HEK293T (cell line): Measurements from ENCODE around the gene TNIP2.
"Not testable (repeated sequence)": the region's sequence is repeated elsewhere in the genome, so short reads cannot be mapped to it uniquely, and the experiment has no call there.

Experiments
- CTCF ChIA-PET: fragments of 350-600 bp; formaldehyde crosslinking; extraction: SDS; loops from one replicate; lab custom pipeline; 2021; ENCODE audit warnings: antibody characterized with exemption, inconsistent platforms; lab: Yijun Ruan, JAX
- POLR2A ChIA-PET: fragments of 350-600 bp; formaldehyde crosslinking; extraction: SDS; loops from one replicate; lab custom pipeline; 2020; ENCODE audit warnings: antibody characterized with exemption, inconsistent platforms; lab: Yijun Ruan, JAX
- DNase-seq: peaks from one replicate; pipeline ENCODE4 v3.0.0; 2012; ENCODE audit warnings: mixed read lengths; ENCODE audit errors: extremely low spot score
- ARNT ChIP-seq: fragments of 450-650 bp; IDR thresholded peaks from 2 replicates; pipeline ENCODE4 v1.6.1; 2017; ENCODE audit warnings: mild to moderate bottlenecking
- BHLHE40 ChIP-seq: fragments of 450-650 bp; IDR thresholded peaks from 2 replicates; pipeline ENCODE4 v1.6.1; 2016; ENCODE audit warnings: mild to moderate bottlenecking, moderate library complexity, borderline replicate concordance
- CTBP1 ChIP-seq: fragments of 450-650 bp; IDR thresholded peaks from 2 replicates; pipeline ENCODE4 v1.6.1; 2016; ENCODE audit warnings: borderline replicate concordance
- ELF4 ChIP-seq: fragments of 450-650 bp; IDR thresholded peaks from 2 replicates; pipeline ENCODE4 v1.6.1; 2017; ENCODE audit warnings: antibody characterized with exemption
- FOXA1 ChIP-seq: fragments of 450-650 bp; IDR thresholded peaks from 2 replicates; pipeline ENCODE4 v1.6.1; 2016; ENCODE audit warnings: mild to moderate bottlenecking
- FOXK2 ChIP-seq: fragments of 450-650 bp; IDR thresholded peaks from 2 replicates; pipeline ENCODE4 v1.6.1; 2016; ENCODE audit warnings: mild to moderate bottlenecking
- FOXM1 ChIP-seq: fragments of 450-650 bp; IDR thresholded peaks from 2 replicates; pipeline ENCODE4 v1.6.1; 2017; ENCODE audit warnings: mild to moderate bottlenecking, borderline replicate concordance
- HDGF ChIP-seq: fragments of 450-650 bp; IDR thresholded peaks from 2 replicates; pipeline ENCODE4 v1.6.1; 2017; ENCODE audit warnings: antibody characterized with exemption, borderline replicate concordance
- L3MBTL2 ChIP-seq: fragments of 450-650 bp; conservative IDR thresholded peaks from 2 replicates; pipeline ENCODE4 v1.6.1; 2016; ENCODE audit warnings: mild to moderate bottlenecking
- LEF1 ChIP-seq: fragments of 450-650 bp; IDR thresholded peaks from 2 replicates; pipeline ENCODE4 v1.6.1; 2017; ENCODE audit warnings: mild to moderate bottlenecking, borderline replicate concordance
- NFRKB ChIP-seq: fragments of 450-650 bp; IDR thresholded peaks from 2 replicates; pipeline ENCODE4 v1.6.1; 2016; ENCODE audit warnings: mild to moderate bottlenecking, moderate library complexity
- PKNOX1 ChIP-seq: fragments of 450-650 bp; IDR thresholded peaks from 2 replicates; pipeline ENCODE4 v1.6.1; 2016
- SP1 ChIP-seq: fragments of 450-650 bp; IDR thresholded peaks from 2 replicates; pipeline ENCODE4 v1.6.1; 2017
- SUZ12 ChIP-seq: fragments of 450-650 bp; IDR thresholded peaks from 2 replicates; pipeline ENCODE4 v1.6.1; 2016; ENCODE audit warnings: mild to moderate bottlenecking
- TARDBP ChIP-seq: fragments of 450-650 bp; IDR thresholded peaks from 2 replicates; pipeline ENCODE4 v1.6.1; 2016
- ZNF384 ChIP-seq: fragments of 450-650 bp; IDR thresholded peaks from 2 replicates; pipeline ENCODE4 v1.6.1; 2016

Gene TNIP2

GRCh38 chr4:2765832-2766526, 9.8 kb upstream of the TNIP2 start:
- POLR2A ChIA-PET, result no interaction called here
- CTCF ChIA-PET, result interaction anchor here (0.7 kb wide), 1 partner anchor 272 kb away, joined by 4 read pairs; no protein-coding TSS in a partner anchor
- no peak for DNase-seq
- TF ChIP-seq ZNF384, result no peak
- no peak for TF ChIP-seq LEF1
- TF ChIP-seq FOXM1, result no peak

GRCh38 chr4:2763511-2763967, 7.4 kb upstream of the TNIP2 start:
- TF ChIP-seq NFRKB (no peak), CTBP1 (no peak), LEF1 (no peak), ARNT (no peak), HDGF (no peak), ZNF384 (no peak), FOXK2 (no peak), SUZ12 (no peak), BHLHE40 (no peak)
- CTCF ChIA-PET, result interaction anchor here (0.6 to 1.4 kb wide), 6 partner anchors 17 to 280 kb away, joined by 3 to 11 read pairs (median 3); no protein-coding TSS in a partner anchor
- DNase-seq, result no peak
- POLR2A ChIA-PET, result interaction anchor here (0.9 to 1.7 kb wide), 3 partner anchors 48 to 172 kb away, joined by 3 to 4 read pairs (median 3); no protein-coding TSS in a partner anchor

- ChIA-PET POLR2A (interaction anchor here (0.9 to 1.7 kb wide), 3 partner anchors 50 to 172 kb away, joined by 3 to 4 read pairs (median 4); no protein-coding TSS in a partner anchor), CTCF (interaction anchor here (0.6 to 1.2 kb wide), 5 partner anchors 106 to 395 kb away, joined by 3 to 11 read pairs (median 4); no protein-coding TSS in a partner anchor)
- DNase-seq, result not testable (repeated sequence)
Observed at GRCh38 chr4:2762486-2763370, 6.6 kb upstream of the TNIP2 start.

- DNase-seq, result no peak
- CTCF ChIA-PET, result interaction anchor here (0.6 kb wide), 2 partner anchors 105 to 395 kb away, joined by 3 to 4 read pairs; no protein-coding TSS in a partner anchor
- POLR2A ChIA-PET, result interaction anchor here (1.1 kb wide), 1 partner anchor 50 kb away, joined by 4 read pairs; no protein-coding TSS in a partner anchor
- TF ChIP-seq NFRKB, result no peak
- no peak for TF ChIP-seq ELF4
- no peak for TF ChIP-seq ZNF384
- TF ChIP-seq LEF1, result no peak
- no peak for TF ChIP-seq ARNT
- no peak for TF ChIP-seq HDGF
- no peak for TF ChIP-seq FOXK2
- TF ChIP-seq TARDBP, result no peak
- TF ChIP-seq BHLHE40, result no peak
- TF ChIP-seq FOXM1, result no peak
- no peak for TF ChIP-seq SP1
- no peak for TF ChIP-seq FOXA1
- no peak for TF ChIP-seq CTBP1
Observed at GRCh38 chr4:2762048-2762447, 5.9 kb upstream of the TNIP2 start.

GRCh38 chr4:2761035-2761923, 5.1 kb upstream of the TNIP2 start:
- POLR2A ChIA-PET, result interaction anchor here (1.1 kb wide), 2 partner anchors 51 to 57 kb away, joined by 3 to 4 read pairs; no protein-coding TSS in a partner anchor
- no peak for TF ChIP-seq PKNOX1
- TF ChIP-seq TARDBP, result no peak
- no peak for TF ChIP-seq LEF1
- no peak for TF ChIP-seq HDGF
- DNase-seq, result no peak
- CTCF ChIA-PET, result no interaction called here

GRCh38 chr4:2757426-2757825, 1.3 kb upstream of the TNIP2 start:
- ChIA-PET CTCF (no interaction called here), POLR2A (no interaction called here)
- TF ChIP-seq L3MBTL2 (no peak), SUZ12 (no peak), BHLHE40 (no peak), TARDBP (no peak), ZNF384 (no peak), FOXM1 (no peak), LEF1 (no peak), ARNT (no peak), NFRKB (no peak), HDGF (no peak), FOXA1 (no peak), SP1 (no peak), PKNOX1 (no peak), CTBP1 (no peak), ELF4 (no peak), FOXK2 (no peak)
- DNase-seq, result no peak
